ENCODE results near the gene TRAPPC1.

Gene TRAPPC1

GRCh38 chr17:7903154-7904103, 28.3 kb downstream of the TRAPPC1 start:
- DNase-seq (ENCODE audit: low read depth in 2 of 2) = no peak

- DNase-seq (ENCODE audit: low read depth in 2 of 2) = no peak
Observed at GRCh38 chr17:7897773-7898172, 34.0 kb downstream of the TRAPPC1 start.

- DNase-seq (ENCODE audit: low read depth in 2 of 2) = no peak
Observed at GRCh38 chr17:7897090-7897489, 34.7 kb downstream of the TRAPPC1 start.

- no peak for DNase-seq (ENCODE audit: low read depth in 2 of 2)
Observed at GRCh38 chr17:7894866-7895265, 36.9 kb downstream of the TRAPPC1 start.

GRCh38 chr17:7894226-7894625, 37.5 kb downstream of the TRAPPC1 start:
- no peak for DNase-seq (ENCODE audit: low read depth in 2 of 2)

- DNase-seq (ENCODE audit: low read depth in 2 of 2) = no peak
Observed at GRCh38 chr17:7893187-7893880, 38.4 kb downstream of the TRAPPC1 start.

GRCh38 chr17:7889166-7889955, 42.4 kb downstream of the TRAPPC1 start:
- peak; percentile 35 to 38 for DNase-seq (ENCODE audit: low read depth in 2 of 2)

GRCh38 chr17:7888184-7888920, 43.4 kb downstream of the TRAPPC1 start, which contains the start of gene CHD3:
TSS of gene CHD3 (plus strand) at chr17:7888789. CDS start at chr17:7889001, 212 bp downstream.
- peak; percentile 43 to 62 for DNase-seq (ENCODE audit: low read depth in 2 of 2)

GRCh38 chr17:7887482-7888183, 44.1 kb downstream of the TRAPPC1 start:
- peak; percentile 64 to 88 for DNase-seq (ENCODE audit: low read depth in 2 of 2)

GRCh38 chr17:7887038-7887481, 44.7 kb downstream of the TRAPPC1 start:
- DNase-seq (ENCODE audit: low read depth in 2 of 2) = no peak

- peak; percentile 38 to 39 for DNase-seq (ENCODE audit: low read depth in 2 of 2)
Observed at GRCh38 chr17:7886227-7887037, 45.3 kb downstream of the TRAPPC1 start.

- DNase-seq (ENCODE audit: low read depth in 2 of 2) = peak; percentile 29 to 39
Observed at GRCh38 chr17:7885367-7886226, 46.1 kb downstream of the TRAPPC1 start.

- peak; percentile 9 to 12 for DNase-seq (ENCODE audit: low read depth in 2 of 2)
Observed at GRCh38 chr17:7884581-7885366, 47.0 kb downstream of the TRAPPC1 start.

GRCh38 chr17:7883781-7884386, 47.9 kb downstream of the TRAPPC1 start:
- DNase-seq (ENCODE audit: low read depth in 2 of 2) = peak in 1 of 2 donors; percentile 20

- DNase-seq (ENCODE audit: low read depth in 2 of 2) = no peak
Observed at GRCh38 chr17:7882629-7883028, 49.1 kb downstream of the TRAPPC1 start.

- DNase-seq (ENCODE audit: low read depth in 2 of 2) = no peak
Observed at GRCh38 chr17:7882068-7882467, 49.7 kb downstream of the TRAPPC1 start.

Data from stimulated activated CD4-positive, alpha-beta T cell treated with anti-CD3 and anti-CD28 coated beads, Interleukin-4, amount 100 ng/mL, for 48 hours (primary cell).